Stomach smooth muscle (tissue), 2 donors: Measurements from ENCODE around the gene TRAF5.

ENCODE experiments used
- H3K27ac ChIP-seq: one replicate; pipeline ENCODE4 v1.7.0; 2013; ENCODE audit warnings: mild to moderate bottlenecking, low read length, inconsistent platforms
- H3K27me3 ChIP-seq, 2 donors: one replicate each; pipeline ENCODE4 v1.7.0; 2013; ENCODE audit warnings: low read length in 2 of 2; ENCODE audit not compliant: insufficient read depth in 2 of 2, control insufficient read depth in 1 of 2
- H3K36me3 ChIP-seq, 2 donors: one replicate each; pipeline ENCODE4 v1.7.0; 2013; ENCODE audit warnings: low read length in 2 of 2; ENCODE audit not compliant: control insufficient read depth in 2 of 2, insufficient read depth in 2 of 2
- H3K4me1 ChIP-seq: one replicate; pipeline ENCODE4 v1.7.0; 2013; ENCODE audit warnings: low read length; ENCODE audit not compliant: control insufficient read depth, insufficient read depth
- H3K4me3 ChIP-seq, 2 donors: one replicate each; pipeline ENCODE4 v1.7.0; 2013; ENCODE audit warnings: low read length in 2 of 2
- H3K9ac ChIP-seq, 2 donors: one replicate each; pipeline ENCODE4 v1.7.0; 2013; ENCODE audit warnings: low read length in 2 of 2, mild to moderate bottlenecking in 1 of 2
- H3K9me3 ChIP-seq, 2 donors: one replicate each; pipeline ENCODE4 v1.7.0; 2013; ENCODE audit warnings: low read length in 2 of 2; ENCODE audit not compliant: control insufficient read depth in 2 of 2
- donor health status: healthy.
- donor health status: Pancreatic carcinoma.

Gene TRAF5

GRCh38 chr1:211359876-211360275 is 33.2 kb downstream of the TRAF5 start:
- Histone ChIP-seq H3K9ac (no peak overlapping the region), H3K27me3 (no peaks in the 10 kb centered on the region), H3K36me3 (peaks cover 29 to 37% of the 10 kb centered on the region in 2 donors), H3K4me3 (no peak overlapping the region), H3K27ac (no peak overlapping the region), H3K4me1 (no peaks in the 10 kb centered on the region), H3K9me3 (no peaks in the 10 kb centered on the region)

- Histone ChIP-seq H3K27me3 (no peaks in the 10 kb centered on the region), H3K9me3 (no peaks in the 10 kb centered on the region), H3K36me3 (peaks cover 38 to 40% of the 10 kb centered on the region in 2 donors)
Observed at GRCh38 chr1:211361202-211361601, 34.6 kb downstream of the TRAF5 start.

GRCh38 chr1:211369640-211370039 is 43.0 kb downstream of the TRAF5 start:
- no peaks in the 10 kb centered on the region for H3K27me3 ChIP-seq
- H3K4me1 ChIP-seq, result no peaks in the 10 kb centered on the region
- no peak overlapping the region for H3K4me3 ChIP-seq
- H3K9me3 ChIP-seq, result no peaks in the 10 kb centered on the region
- H3K27ac ChIP-seq, result no peak overlapping the region
- H3K9ac ChIP-seq, result no peak overlapping the region
- H3K36me3 ChIP-seq, result peaks cover 32 to 34% of the 10 kb centered on the region in 2 donors

More at GRCh38 chr1:211361202-211361601, 34.6 kb downstream of the TRAF5 start:
- no peak overlapping the region for H3K4me3 ChIP-seq
- H3K27ac ChIP-seq, result no peak overlapping the region
- H3K9ac ChIP-seq, result no peak overlapping the region
- no peaks in the 10 kb centered on the region for H3K4me1 ChIP-seq

- no peak overlapping the region for H3K4me3 ChIP-seq
- peaks cover 27 to 28% of the 10 kb centered on the region in 2 donors for H3K36me3 ChIP-seq
- H3K27me3 ChIP-seq, result no peaks in the 10 kb centered on the region
- H3K9me3 ChIP-seq, result no peaks in the 10 kb centered on the region
- H3K4me1 ChIP-seq, result no peaks in the 10 kb centered on the region
- no peak overlapping the region for H3K27ac ChIP-seq
- H3K9ac ChIP-seq, result no peak overlapping the region
Observed at GRCh38 chr1:211370669-211371068, 44.0 kb downstream of the TRAF5 start.

- Histone ChIP-seq H3K27me3 (no peaks in the 10 kb centered on the region), H3K4me3 (no peak overlapping the region), H3K9ac (no peak overlapping the region), H3K4me1 (no peaks in the 10 kb centered on the region), H3K27ac (no peak overlapping the region), H3K9me3 (no peaks in the 10 kb centered on the region), H3K36me3 (peaks cover 19 to 24% of the 10 kb centered on the region in 2 donors)
Observed at GRCh38 chr1:211371406-211372105, 44.9 kb downstream of the TRAF5 start.

GRCh38 chr1:211372463-211372862 is 45.8 kb downstream of the TRAF5 start:
- Histone ChIP-seq H3K4me3 (no peak overlapping the region), H3K36me3 (peaks cover 13 to 22% of the 10 kb centered on the region in 2 donors), H3K4me1 (no peaks in the 10 kb centered on the region), H3K9ac (no peak overlapping the region), H3K27me3 (no peaks in the 10 kb centered on the region), H3K27ac (no peak overlapping the region), H3K9me3 (no peaks in the 10 kb centered on the region)

GRCh38 chr1:211375146-211375818 is 48.6 kb downstream of the TRAF5 start:
- no peak overlapping the region for H3K9ac ChIP-seq
- peaks cover 10 to 16% of the 10 kb centered on the region in 2 donors for H3K36me3 ChIP-seq
- H3K4me3 ChIP-seq, result no peak overlapping the region
- no peaks in the 10 kb centered on the region for H3K27me3 ChIP-seq
- no peaks in the 10 kb centered on the region for H3K4me1 ChIP-seq
- no peak overlapping the region for H3K27ac ChIP-seq
- no peaks in the 10 kb centered on the region for H3K9me3 ChIP-seq

- Histone ChIP-seq H3K9ac (no peak overlapping the region), H3K27ac (no peak overlapping the region), H3K4me1 (no peaks in the 10 kb centered on the region), H3K36me3 (peaks cover 10 to 16% of the 10 kb centered on the region in 2 donors), H3K27me3 (no peaks in the 10 kb centered on the region), H3K9me3 (no peaks in the 10 kb centered on the region), H3K4me3 (no peak overlapping the region)
Observed at GRCh38 chr1:211375949-211376348, 49.3 kb downstream of the TRAF5 start.

- no peaks in the 10 kb centered on the region for H3K9me3 ChIP-seq
- no peak overlapping the region for H3K9ac ChIP-seq
- H3K4me3 ChIP-seq, result no peak overlapping the region
- peaks cover 9 to 16% of the 10 kb centered on the region in 2 donors for H3K36me3 ChIP-seq
- H3K27ac ChIP-seq, result no peak overlapping the region
- H3K27me3 ChIP-seq, result no peaks in the 10 kb centered on the region
- H3K4me1 ChIP-seq, result no peaks in the 10 kb centered on the region
Observed at GRCh38 chr1:211376807-211377470, 50.3 kb downstream of the TRAF5 start.

GRCh38 chr1:211377539-211378450 is 51.2 kb downstream of the TRAF5 start:
- Histone ChIP-seq H3K36me3 (peaks cover 3 to 10% of the 10 kb centered on the region in 2 donors), H3K9me3 (no peaks in the 10 kb centered on the region), H3K27me3 (no peaks in the 10 kb centered on the region), H3K27ac (no peak overlapping the region), H3K4me3 (no peak overlapping the region), H3K9ac (no peak overlapping the region), H3K4me1 (no peaks in the 10 kb centered on the region)
